A673 (cell line): ENCODE results near the gene PFDN4. TPM values are rescaled to one million over a fixed set of nuclear protein-coding genes. Genes with fewer than 3 reads are reported as not detected.

Experiments used
- BruUV-seq: library from RNA; stranded (reverse); fragments of 400-500 nt; replicated peaks from 2 replicates; lab custom pipeline; 2021; lab: Mats Ljungman, UMichigan
- CTCF ChIA-PET: fragments of 300-600 bp; sonication (Branson Sonifier 250); formaldehyde crosslinking; loops from one replicate; lab custom pipeline; 2022; ENCODE audit warnings: antibody characterized with exemption; lab: Charles Lee
- POLR2A ChIA-PET: fragments of 300-600 bp; sonication (Branson Sonifier 250); formaldehyde crosslinking; loops from one replicate; lab custom pipeline; 2022; ENCODE audit warnings: antibody characterized with exemption; ENCODE audit not compliant: low non-redundant PET; lab: Charles Lee
- DNase-seq: peaks from one replicate; pipeline ENCODE4 v3.0.0-alpha.2; 2015; ENCODE audit warnings: low spot score
- H3K27ac ChIP-seq: fragments of 200-600 bp; sonication (generic); 2 replicates; pipeline ENCODE4 v1.5.1; 2016; ENCODE audit warnings: mixed run types, low read depth, mild to moderate bottlenecking, mixed read lengths, antibody characterized with exemption, low read length; ENCODE audit not compliant: poor library complexity, severe bottlenecking
- H3K27me3 ChIP-seq: fragments of 200-600 bp; sonication (generic); replicated peaks from 2 replicates; pipeline ENCODE4 v1.6.1; 2017; ENCODE audit warnings: mixed run types, low read depth, mild to moderate bottlenecking, mixed read lengths, antibody characterized with exemption, low read length; ENCODE audit not compliant: insufficient read depth, poor library complexity
- H3K36me3 ChIP-seq: fragments of 200-600 bp; sonication (generic); 2 replicates; pipeline ENCODE4 v1.6.1; 2016; ENCODE audit warnings: mixed run types, mild to moderate bottlenecking, mixed read lengths, antibody characterized with exemption, low read length; ENCODE audit not compliant: insufficient read depth, poor library complexity, severe bottlenecking
- H3K4me1 ChIP-seq: fragments of 200-600 bp; sonication (generic); 2 replicates; pipeline ENCODE4 v1.6.1; 2017; ENCODE audit warnings: mixed run types, mild to moderate bottlenecking, mixed read lengths, antibody characterized with exemption, low read length; ENCODE audit not compliant: insufficient read depth, poor library complexity, severe bottlenecking
- H3K4me3 ChIP-seq: fragments of 200-600 bp; sonication (generic); 2 replicates; pipeline ENCODE4 v1.5.1; 2016; ENCODE audit warnings: low read depth, mixed run types, mild to moderate bottlenecking, mixed read lengths, low read length; ENCODE audit not compliant: poor library complexity, severe bottlenecking
- H3K9me3 ChIP-seq: fragments of 200-600 bp; sonication (generic); 2 replicates; pipeline ENCODE4 v1.6.1; 2016; ENCODE audit warnings: mixed run types, low read depth, mild to moderate bottlenecking, mixed read lengths, antibody characterized with exemption, low read length; ENCODE audit not compliant: poor library complexity, severe bottlenecking
- EZH2 ChIP-seq: fragments of 200-600 bp; sonication (generic); IDR thresholded peaks from 2 replicates; pipeline ENCODE4 v1.6.1; 2017; ENCODE audit warnings: borderline replicate concordance, low read depth, mild to moderate bottlenecking, mixed read lengths, antibody characterized with exemption, low read length; ENCODE audit not compliant: poor library complexity, severe bottlenecking
- intact Hi-C: fragments of 100-400 bp; cut with micrococcal nuclease; formaldehyde crosslinking; loops from one replicate; pipeline ENCODE4 v1.10.0; 2022; ENCODE audit not compliant: unreplicated experiment
- total RNA-seq: library from RNA; stranded (reverse); gene quantifications from 2 replicates; pipeline ENCODE4 v1.2.3, GENCODE V29; 2021
- TF ChIP-seq, protein P1 (sequence below): fragments of 300-800, 200-600 bp; sonication (generic); conservative IDR thresholded peaks from 2 replicates; pipeline ENCODE4 v1.5.1; 2017; ENCODE audit warnings: low read depth, mild to moderate bottlenecking, antibody characterized with exemption, low read length, moderate library complexity, mixed read lengths

Gene PFDN4
- total RNA-seq, 1 experiment from 2014 or later: 76.0 TPM

DNA sequence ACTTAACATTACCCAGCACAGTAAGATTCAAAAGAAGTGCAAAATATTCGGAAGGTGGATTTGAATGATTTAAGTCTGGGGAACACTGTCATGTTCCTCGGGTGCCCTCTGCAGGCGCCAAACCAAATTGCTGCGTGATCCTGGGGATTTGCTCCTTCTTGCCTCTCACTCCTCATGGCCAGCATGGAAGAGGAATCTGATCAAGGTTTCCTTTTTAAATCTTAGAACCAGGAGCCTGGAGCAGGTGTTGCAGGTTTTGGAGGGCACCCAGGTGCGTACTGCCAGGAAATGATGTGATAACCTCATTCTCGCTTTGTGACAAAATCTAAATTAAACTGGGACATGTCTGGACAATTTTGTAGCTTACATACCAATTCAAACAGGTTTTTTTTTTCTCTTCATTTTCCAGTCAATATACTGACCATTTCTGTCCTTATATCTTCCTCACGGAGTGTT is 8.1 kb upstream of the PFDN4 start:
- no peak overlapping the region for H3K27ac ChIP-seq
- H3K9me3 ChIP-seq: no peaks in the 10 kb centered on the region
- no peaks in the 10 kb centered on the region for H3K27me3 ChIP-seq
- no peak overlapping the region for H3K4me3 ChIP-seq
- TF ChIP-seq, protein P1, sequence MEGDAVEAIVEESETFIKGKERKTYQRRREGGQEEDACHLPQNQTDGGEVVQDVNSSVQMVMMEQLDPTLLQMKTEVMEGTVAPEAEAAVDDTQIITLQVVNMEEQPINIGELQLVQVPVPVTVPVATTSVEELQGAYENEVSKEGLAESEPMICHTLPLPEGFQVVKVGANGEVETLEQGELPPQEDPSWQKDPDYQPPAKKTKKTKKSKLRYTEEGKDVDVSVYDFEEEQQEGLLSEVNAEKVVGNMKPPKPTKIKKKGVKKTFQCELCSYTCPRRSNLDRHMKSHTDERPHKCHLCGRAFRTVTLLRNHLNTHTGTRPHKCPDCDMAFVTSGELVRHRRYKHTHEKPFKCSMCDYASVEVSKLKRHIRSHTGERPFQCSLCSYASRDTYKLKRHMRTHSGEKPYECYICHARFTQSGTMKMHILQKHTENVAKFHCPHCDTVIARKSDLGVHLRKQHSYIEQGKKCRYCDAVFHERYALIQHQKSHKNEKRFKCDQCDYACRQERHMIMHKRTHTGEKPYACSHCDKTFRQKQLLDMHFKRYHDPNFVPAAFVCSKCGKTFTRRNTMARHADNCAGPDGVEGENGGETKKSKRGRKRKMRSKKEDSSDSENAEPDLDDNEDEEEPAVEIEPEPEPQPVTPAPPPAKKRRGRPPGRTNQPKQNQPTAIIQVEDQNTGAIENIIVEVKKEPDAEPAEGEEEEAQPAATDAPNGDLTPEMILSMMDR: peak; percentile 93
- TF ChIP-seq EZH2: no peak
- ChIA-PET POLR2A (no interaction called here), CTCF (interaction anchor here (0.6 to 1.4 kb wide), 3 partner anchors 102 to 167 kb away, joined by 3 to 7 read pairs (median 4); no protein-coding TSS in a partner anchor)
- no TSS peak for BruUV-seq
- intact Hi-C loops: loop anchor here (1.0 to 10.0 kb wide), 3 partner anchors 103 to 625 kb away; no protein-coding TSS in a partner anchor
- H3K36me3 ChIP-seq: no peaks in the 10 kb centered on the region
- H3K4me1 ChIP-seq: no peaks in the 10 kb centered on the region
- peak; percentile 79 for DNase-seq

DNA sequence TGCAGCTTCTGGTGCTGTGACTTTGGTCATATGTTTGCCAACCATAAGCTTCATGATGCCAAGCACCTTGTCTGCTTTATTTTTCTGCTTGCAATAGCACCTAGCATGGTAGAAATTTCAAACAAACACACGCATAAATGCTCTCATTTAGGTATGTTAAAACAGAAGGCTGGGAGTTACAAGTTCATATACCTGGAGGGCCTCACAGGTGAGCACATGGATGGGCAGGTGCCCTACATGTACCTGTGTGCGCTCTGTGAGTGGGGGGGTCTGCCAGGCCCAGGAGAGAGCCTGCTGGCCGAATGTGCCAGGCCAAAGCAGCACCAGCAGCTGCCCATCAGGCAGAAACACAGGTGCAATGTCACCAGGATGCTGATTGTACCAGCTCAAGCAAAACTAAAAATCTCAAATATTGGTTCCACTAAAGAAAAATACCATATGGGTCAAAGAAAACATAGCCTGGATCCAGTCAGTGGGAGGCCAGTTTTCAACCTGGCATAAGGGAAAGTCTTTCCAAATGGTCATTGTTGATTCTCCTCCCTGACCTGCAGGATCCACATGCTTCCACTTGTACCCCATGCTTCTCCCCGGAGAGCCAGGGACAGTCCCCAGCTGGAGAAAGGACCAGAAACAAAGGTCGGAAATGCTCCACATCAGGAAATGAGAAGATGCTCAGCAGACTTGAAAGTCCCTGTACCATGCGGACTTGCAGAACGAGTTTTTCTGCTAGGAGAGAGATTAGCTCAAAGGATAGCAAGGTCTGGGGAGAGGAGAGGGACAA is 7.2 kb upstream of the PFDN4 start:
- intact Hi-C loops: no loop called here
- TF ChIP-seq, protein P1: no peak
- TF ChIP-seq EZH2: no peak
- no peak for DNase-seq
- H3K36me3 ChIP-seq: no peaks in the 10 kb centered on the region
- no peak overlapping the region for H3K27ac ChIP-seq
- H3K27me3 ChIP-seq: no peaks in the 10 kb centered on the region
- CTCF ChIA-PET: interaction anchor here (0.6 to 1.4 kb wide), 2 partner anchors 97 to 104 kb away, joined by 3 to 7 read pairs; no protein-coding TSS in a partner anchor
- H3K4me1 ChIP-seq: peaks cover 6% of the 10 kb centered on the region
- H3K4me3 ChIP-seq: no peak overlapping the region
- POLR2A ChIA-PET: no interaction called here
- no peaks in the 10 kb centered on the region for H3K9me3 ChIP-seq
- no TSS peak for BruUV-seq

DNA sequence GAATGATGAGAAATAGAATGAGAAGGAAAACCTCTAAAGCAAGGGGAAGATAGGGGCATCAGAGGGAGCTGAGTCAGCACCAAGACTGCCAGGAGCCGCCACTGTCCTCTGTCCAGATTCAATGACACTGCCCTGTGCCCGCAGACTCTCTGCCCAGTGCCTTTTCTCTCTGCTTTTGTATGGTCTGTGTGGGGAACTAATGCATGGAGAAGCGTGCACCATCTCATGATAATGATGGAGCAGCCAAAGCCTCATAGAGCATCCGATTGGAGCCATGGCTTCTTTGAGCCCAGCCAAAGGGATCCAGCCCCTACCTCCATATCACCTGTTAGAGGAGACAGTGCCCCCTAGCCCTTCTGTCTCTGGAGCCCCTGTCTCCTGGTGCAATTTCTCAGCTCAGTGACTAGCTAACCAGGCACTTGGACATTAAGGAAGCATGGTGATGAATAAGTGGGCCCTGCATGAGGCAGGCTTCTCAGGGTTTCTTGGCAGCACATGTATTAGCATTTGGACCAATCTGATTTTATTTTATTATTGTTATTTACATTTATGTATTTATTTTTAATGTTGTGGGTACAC is 6.5 kb upstream of the PFDN4 start:
- H3K4me1 ChIP-seq: peaks cover 12% of the 10 kb centered on the region
- H3K4me3 ChIP-seq: no peak overlapping the region
- intact Hi-C loops: no loop called here
- no peak for DNase-seq
- no peaks in the 10 kb centered on the region for H3K36me3 ChIP-seq
- no peaks in the 10 kb centered on the region for H3K9me3 ChIP-seq
- H3K27ac ChIP-seq: no peak overlapping the region
- no peaks in the 10 kb centered on the region for H3K27me3 ChIP-seq
- POLR2A ChIA-PET: no interaction called here
- TF ChIP-seq, protein P1: no peak
- no peak for TF ChIP-seq EZH2
- BruUV-seq: no TSS peak
- CTCF ChIA-PET: interaction anchor here (0.6 kb wide), 1 partner anchor 272 kb away, joined by 4 read pairs; no protein-coding TSS in a partner anchor
